GM10248 (cell line): Measurements from ENCODE around the gene ZKSCAN1.
A peak's percentile ranks its signal among the peaks of the same experiment; 100 is the strongest.
"Not testable (repeated sequence)": the region's sequence is repeated elsewhere in the genome, so short reads cannot be mapped to it uniquely, and the experiment has no call there.

Experiments
- CTCF ChIA-PET: fragments of 300-600 bp; sonication (Branson Sonifier 250); formaldehyde crosslinking; extraction: SDS; loops from one replicate; lab custom pipeline; 2021; ENCODE audit warnings: antibody characterized with exemption; lab: Yijun Ruan, JAX
- POLR2A ChIA-PET: fragments of 350-650 bp; sonication (Branson Sonifier 250); formaldehyde crosslinking; extraction: SDS; loops from one replicate; lab custom pipeline; 2020; ENCODE audit warnings: antibody characterized with exemption; lab: Yijun Ruan, JAX
- DNase-seq: peaks from one replicate; pipeline ENCODE4 v3.0.0; 2012; ENCODE audit errors: extremely low spot score
- TF ChIP-seq, protein P1 (sequence below): IDR thresholded peaks from 2 replicates; pipeline ENCODE4 v1.5.1; 2012; ENCODE audit warnings: mild to moderate bottlenecking, low read depth; ENCODE audit errors: extremely low read depth, missing control alignments, control extremely low read depth

ZKSCAN1 gene

DNA sequence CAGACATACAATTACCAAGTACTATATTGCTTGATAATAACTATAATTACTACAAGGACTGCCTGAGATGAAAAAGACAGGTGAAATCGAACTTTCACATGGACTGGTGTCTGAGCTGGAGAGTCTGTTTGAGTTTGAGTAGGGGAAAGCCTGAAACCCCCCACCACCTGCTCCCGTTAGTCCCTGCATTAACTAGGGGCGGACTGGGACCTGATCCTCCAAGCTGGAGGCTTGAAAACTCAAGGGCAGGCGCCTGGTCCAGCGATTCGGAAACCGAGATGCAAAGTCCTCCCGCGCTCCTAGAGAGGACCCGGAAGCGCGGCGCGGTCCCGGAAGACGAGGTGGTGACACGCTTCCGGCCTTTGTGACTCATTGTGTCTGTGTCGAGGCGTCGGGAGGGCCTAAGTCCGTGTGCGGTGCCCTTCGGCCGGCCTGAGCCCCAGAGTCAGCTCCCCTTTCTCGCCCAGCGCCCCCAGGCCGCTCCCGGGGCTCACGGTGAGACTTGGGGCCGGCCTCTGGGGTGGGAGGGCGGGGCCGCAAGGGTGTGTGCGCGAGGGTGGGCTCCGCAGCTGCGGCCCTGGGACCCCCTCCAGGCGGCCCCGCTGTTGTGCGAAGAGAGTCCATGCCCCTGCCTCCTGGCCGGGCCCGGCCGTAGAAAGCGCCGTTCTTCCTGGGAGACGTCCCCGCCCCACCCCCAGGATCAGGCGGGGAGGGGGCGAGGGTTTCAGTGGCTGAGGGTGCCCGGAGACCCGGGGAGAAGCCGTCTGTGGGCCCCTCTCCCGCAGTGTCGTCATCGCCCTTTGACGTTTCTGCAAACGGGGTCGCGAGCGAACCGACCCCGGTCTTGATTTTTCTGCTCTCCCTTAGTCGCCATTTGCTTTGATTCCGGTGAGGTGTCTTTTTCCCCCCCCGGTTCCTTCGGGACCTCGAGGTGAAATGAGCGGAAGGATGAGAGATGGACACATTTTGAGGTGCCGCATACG lies at the start of gene ZKSCAN1:
Gene ZKSCAN1, plus strand, starts transcription at position 365 of the 983 bp plus-strand sequence. CDS start 7,911 bp downstream, outside the sequence.
- TF ChIP-seq, protein P1, sequence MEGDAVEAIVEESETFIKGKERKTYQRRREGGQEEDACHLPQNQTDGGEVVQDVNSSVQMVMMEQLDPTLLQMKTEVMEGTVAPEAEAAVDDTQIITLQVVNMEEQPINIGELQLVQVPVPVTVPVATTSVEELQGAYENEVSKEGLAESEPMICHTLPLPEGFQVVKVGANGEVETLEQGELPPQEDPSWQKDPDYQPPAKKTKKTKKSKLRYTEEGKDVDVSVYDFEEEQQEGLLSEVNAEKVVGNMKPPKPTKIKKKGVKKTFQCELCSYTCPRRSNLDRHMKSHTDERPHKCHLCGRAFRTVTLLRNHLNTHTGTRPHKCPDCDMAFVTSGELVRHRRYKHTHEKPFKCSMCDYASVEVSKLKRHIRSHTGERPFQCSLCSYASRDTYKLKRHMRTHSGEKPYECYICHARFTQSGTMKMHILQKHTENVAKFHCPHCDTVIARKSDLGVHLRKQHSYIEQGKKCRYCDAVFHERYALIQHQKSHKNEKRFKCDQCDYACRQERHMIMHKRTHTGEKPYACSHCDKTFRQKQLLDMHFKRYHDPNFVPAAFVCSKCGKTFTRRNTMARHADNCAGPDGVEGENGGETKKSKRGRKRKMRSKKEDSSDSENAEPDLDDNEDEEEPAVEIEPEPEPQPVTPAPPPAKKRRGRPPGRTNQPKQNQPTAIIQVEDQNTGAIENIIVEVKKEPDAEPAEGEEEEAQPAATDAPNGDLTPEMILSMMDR, result no peak
- CTCF ChIA-PET, result interaction anchor here (0.6 to 1.8 kb wide), 10 partner anchors 7 to 102 kb away, joined by 3 to 4 read pairs (median 4); partner anchors contain the start of genes AP4M1, MCM7 and TRIM4
- POLR2A ChIA-PET, result interaction anchor here (0.6 to 1.4 kb wide), 3 partner anchors 29 to 511 kb away, joined by 3 to 4 read pairs (median 3); partner anchors contain the start of genes TRIM4 and ZKSCAN5
- peak; percentile 97 for DNase-seq

DNA sequence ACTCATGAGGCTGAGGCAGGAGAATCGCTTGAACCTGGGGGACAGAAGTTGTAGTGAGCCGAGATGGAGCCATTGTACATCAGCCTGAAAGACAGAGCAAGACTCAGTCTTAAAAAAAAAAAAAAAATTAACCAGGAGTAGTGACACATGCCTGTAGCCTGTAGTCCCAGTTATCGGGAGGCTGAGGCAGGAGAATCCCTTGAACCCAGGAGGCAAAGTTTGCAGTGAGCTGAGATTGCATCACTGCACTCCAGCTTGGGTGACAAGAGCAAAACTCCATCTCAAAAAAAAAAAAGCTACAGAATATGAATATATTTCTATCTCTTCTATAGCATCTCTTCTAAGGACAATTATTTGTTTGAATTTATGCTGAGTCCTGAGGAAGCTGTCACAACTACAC lies 46.1 kb upstream of the ZKSCAN1 start:
- TF ChIP-seq, protein P1, result no peak
- no peak for DNase-seq
- CTCF ChIA-PET, result interaction anchor here (1.0 to 1.2 kb wide), 3 partner anchors 10 to 21 kb away, joined by 3 to 5 read pairs (median 3); no protein-coding TSS in a partner anchor
- POLR2A ChIA-PET, result no interaction called here

- POLR2A ChIA-PET, DNase-seq: not testable (repeated sequence)
- CTCF ChIA-PET, result interaction anchor here (1.0 to 1.1 kb wide), 2 partner anchors 10 to 15 kb away, joined by 3 to 5 read pairs; no protein-coding TSS in a partner anchor
Observed at GRCh38 chr7:99969813-99970212, 45.6 kb upstream of the ZKSCAN1 start.

DNA sequence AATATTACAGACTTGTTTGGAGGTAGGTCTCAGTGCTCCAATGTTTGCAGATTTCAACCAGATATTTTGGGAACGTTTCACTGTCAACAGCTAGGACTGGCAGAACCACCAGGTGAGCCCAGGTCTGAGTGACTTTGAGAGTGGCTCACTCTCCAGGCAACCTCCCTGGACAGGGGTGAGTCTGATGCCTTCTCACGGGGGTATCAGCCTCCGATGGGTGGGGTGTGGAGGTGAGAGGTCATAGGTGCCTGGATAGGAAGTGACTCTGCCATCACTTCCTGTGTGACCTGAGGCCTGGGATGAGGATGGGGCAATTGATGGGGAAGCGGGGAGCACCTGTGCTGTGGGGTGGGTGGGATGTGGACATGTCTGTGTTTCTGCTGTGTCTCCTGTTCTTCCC lies 44.2 kb upstream of the ZKSCAN1 start:
- TF ChIP-seq, protein P1, result no peak
- ChIA-PET CTCF (interaction anchor here (1.4 to 1.6 kb wide), 2 partner anchors 8 to 38 kb away, joined by 3 to 4 read pairs; no protein-coding TSS in a partner anchor), POLR2A (no interaction called here)
- no peak for DNase-seq

- POLR2A ChIA-PET, DNase-seq, CTCF ChIA-PET: not testable (repeated sequence)
Observed at GRCh38 chr7:99973817-99974216, 41.6 kb upstream of the ZKSCAN1 start.

- POLR2A ChIA-PET, result no interaction called here
- TF ChIP-seq, protein P1, result no peak
- DNase-seq, result no peak
- CTCF ChIA-PET, result no interaction called here
Observed at GRCh38 chr7:99974681-99975080, 40.7 kb upstream of the ZKSCAN1 start.

GRCh38 chr7:99975782-99976521 lies 39.4 kb upstream of the ZKSCAN1 start, which contains the start of gene AZGP1:
AZGP1 (minus strand) TSS chr7:99976031; CDS start chr7:99976020, 11 bp downstream.
- CTCF ChIA-PET, result no interaction called here
- TF ChIP-seq, protein P1, result no peak
- POLR2A ChIA-PET, result no interaction called here
- no peak for DNase-seq
